Tibial nerve (tissue), 4 donors: ENCODE results near the gene MSL3B.

Source experiments
- DNase-seq, 2 donors: peaks; one replicate each; pipeline ENCODE4 v3.0.0-alpha.2; 2019; ENCODE audit warnings: low spot score in 2 of 2
- H3K27ac ChIP-seq, 4 donors: fragments of 200-600 bp; sonication (generic) in 3 of 4; one replicate each; pipeline ENCODE4 v1.5.1; 2017 to 2019; ENCODE audit warnings: mild to moderate bottlenecking in 1 of 4
- H3K27me3 ChIP-seq, 2 donors: fragments of 200-600 bp; sonication (generic) in 1 of 2; one replicate each; pipeline versions ENCODE4 v1.5.1 to v1.6.0; 2017 to 2019
- H3K36me3 ChIP-seq, 3 donors: fragments of 200-600 bp; sonication (generic); one replicate each; pipeline ENCODE4 v1.5.1; 2018 to 2019
- H3K4me1 ChIP-seq, 4 donors: fragments of 200-600 bp; sonication (generic) in 3 of 4; one replicate each; pipeline ENCODE4 v1.5.1; 2017 to 2019
- H3K4me3 ChIP-seq, 4 donors: fragments of 200-600 bp; sonication (generic) in 3 of 4; one replicate each; pipeline ENCODE4 v1.5.1; 2017 to 2019; ENCODE audit warnings: mild to moderate bottlenecking in 1 of 4, moderate library complexity in 1 of 4
- H3K9me3 ChIP-seq, 4 donors: fragments of 200-600 bp; sonication (generic) in 3 of 4; one replicate each; pipeline ENCODE4 v1.5.1; 2017 to 2019
- CTCF ChIP-seq, 5 experiments: fragments of 200-600 bp in 3 of 5; fragments of 450-650 bp in 2 of 5; sonication (generic) in 3 of 5; IDR thresholded peaks; one replicate each; pipeline ENCODE4 v1.5.1; 2016 to 2019; ENCODE audit warnings: antibody characterized with exemption in 5 of 5, mild to moderate bottlenecking in 3 of 5, moderate library complexity in 2 of 5
- EP300 ChIP-seq, 2 donors: sonication (generic); formaldehyde crosslinking; IDR thresholded peaks; one replicate each; pipeline ENCODE4 v1.6.1; 2017; ENCODE audit warnings: antibody characterized with exemption in 2 of 2, mild to moderate bottlenecking in 1 of 2
- POLR2A ChIP-seq, 2 donors: fragments of 450-650 bp; IDR thresholded peaks; one replicate each; pipeline ENCODE4 v1.6.1; 2017; ENCODE audit warnings: antibody characterized with exemption in 2 of 2, mild to moderate bottlenecking in 2 of 2, moderate library complexity in 2 of 2
- WGBS, 2 donors: methylation state at CpG; one replicate each; pipeline ENCODE4 v1.1.5; 2018; 5-methylcytosine and 5-hydroxymethylcytosine counted together

MSL3B gene

GRCh38 chr2:233857511-233858141, 10.6 kb downstream of the MSL3B start:
- H3K36me3 ChIP-seq = no peaks in the 10 kb centered on the region
- no peak overlapping the region for H3K4me3 ChIP-seq
- no peaks in the 10 kb centered on the region for H3K27me3 ChIP-seq
- TF ChIP-seq EP300 (IDR thresholded peaks at IDR 0.05) = no peak
- TF ChIP-seq CTCF (IDR thresholded peaks at IDR 0.05) = peak in 3 of 5 experiments; percentile 12 to 50 (median 28)
- no peak for TF ChIP-seq POLR2A (IDR thresholded peaks at IDR 0.05)
- H3K9me3 ChIP-seq = no peaks in the 10 kb centered on the region
- 50% methylated on average over 9 of the region's 9 CpGs for WGBS, 2 donors
- peaks cover 0 to 16% (median 6%) of the 10 kb centered on the region in 4 donors for H3K4me1 ChIP-seq
- H3K27ac ChIP-seq = no peak overlapping the region
- DNase-seq = no peak

- Histone ChIP-seq H3K9me3 (no peaks in the 10 kb centered on the region), H3K4me1 (peaks cover 0 to 16% (median 6%) of the 10 kb centered on the region in 4 donors), H3K27ac (no peak overlapping the region), H3K27me3 (no peaks in the 10 kb centered on the region), H3K4me3 (no peak overlapping the region), H3K36me3 (no peaks in the 10 kb centered on the region)
- TF ChIP-seq POLR2A (IDR thresholded peaks at IDR 0.05) = no peak
- TF ChIP-seq EP300 (IDR thresholded peaks at IDR 0.05) = no peak
- TF ChIP-seq CTCF (IDR thresholded peaks at IDR 0.05) = no peak
- no peak for DNase-seq
- 95% methylated on average over 5 of the region's 5 CpGs for WGBS, 2 donors
Measured at GRCh38 chr2:233856184-233856583, 12.0 kb downstream of the MSL3B start.

- Histone ChIP-seq H3K9me3 (no peaks in the 10 kb centered on the region), H3K4me1 (peaks cover 0 to 16% (median 6%) of the 10 kb centered on the region in 4 donors), H3K27me3 (no peaks in the 10 kb centered on the region), H3K4me3 (no peak overlapping the region), H3K27ac (no peak overlapping the region), H3K36me3 (no peaks in the 10 kb centered on the region)
- no peak for DNase-seq
- no peak for TF ChIP-seq EP300 (IDR thresholded peaks at IDR 0.05)
- TF ChIP-seq POLR2A (IDR thresholded peaks at IDR 0.05) = no peak
- TF ChIP-seq CTCF (IDR thresholded peaks at IDR 0.05) = no peak
- 80 to 84% methylated on average over 5 of the region's 5 CpGs for WGBS, 2 donors
Measured at GRCh38 chr2:233855345-233855744, 12.8 kb downstream of the MSL3B start.

- TF ChIP-seq CTCF (IDR thresholded peaks at IDR 0.05) (no peak), POLR2A (IDR thresholded peaks at IDR 0.05) (peak in 1 of 2 donors; percentile 49), EP300 (IDR thresholded peaks at IDR 0.05) (peak; percentile 42 to 67)
- 0 to 1% methylated on average over 46 to 55 of the region's 60 CpGs for WGBS, 2 donors
- peak within 1 kb of the TSS in 3 of 4 donors; percentile 51 to 77 (median 60) for H3K27ac ChIP-seq
- H3K9me3 ChIP-seq = no peaks in the 10 kb centered on the region
- peaks cover 0 to 16% (median 6%) of the 10 kb centered on the region in 4 donors for H3K4me1 ChIP-seq
- H3K27me3 ChIP-seq = no peaks in the 10 kb centered on the region
- peak within 1 kb of the TSS; percentile 58 to 72 (median 62) for H3K4me3 ChIP-seq
- peak; percentile 83 to 94 for DNase-seq
- H3K36me3 ChIP-seq = no peaks in the 10 kb centered on the region
Measured at GRCh38 chr2:233854241-233854981, 13.8 kb downstream of the MSL3B start, which contains the start of gene HJURP. HJURP (minus strand) TSS chr2:233854535; CDS start chr2:233854500, 35 bp downstream.

GRCh38 chr2:233853883-233854240, 14.3 kb downstream of the MSL3B start:
- WGBS, 2 donors = 1 to 2% methylated on average over 24 to 25 of the region's 25 CpGs
- no peaks in the 10 kb centered on the region for H3K9me3 ChIP-seq
- peak overlapping the region; percentile 58 to 72 (median 62) for H3K4me3 ChIP-seq
- H3K27ac ChIP-seq = no peak overlapping the region
- H3K4me1 ChIP-seq = peaks cover 0 to 16% (median 6%) of the 10 kb centered on the region in 4 donors
- DNase-seq = no peak
- no peaks in the 10 kb centered on the region for H3K36me3 ChIP-seq
- H3K27me3 ChIP-seq = no peaks in the 10 kb centered on the region
- no peak for TF ChIP-seq CTCF (IDR thresholded peaks at IDR 0.05)
- TF ChIP-seq POLR2A (IDR thresholded peaks at IDR 0.05) = no peak
- no peak for TF ChIP-seq EP300 (IDR thresholded peaks at IDR 0.05)
